Aorta (tissue), 5 donors: ENCODE data around the gene TBC1D9. TPM values are rescaled to one million over a fixed set of nuclear protein-coding genes. Genes with fewer than 3 reads are reported as not detected.
"Not testable (repeated sequence)": the region's sequence is repeated elsewhere in the genome, so short reads cannot be mapped to it uniquely, and the experiment has no call there.

Experiments used
- ATAC-seq: fragments of 200-7000 bp; cut with Tn5 transposase; one replicate; pipeline ENCODE4 v1.9.1; 2022; ENCODE audit warnings: moderate library complexity; ENCODE audit not compliant: low FRiP score
- DNase-seq, 2 donors: peaks; one replicate each; pipeline ENCODE4 v3.0.0-alpha.2; 2020
- H3K27ac ChIP-seq, 2 donors: one replicate each; pipeline ENCODE4 v1.5.1; 2013; ENCODE audit warnings: low read length in 2 of 2, mild to moderate bottlenecking in 2 of 2, moderate library complexity in 2 of 2, control low read depth in 1 of 2, inconsistent platforms in 1 of 2, low read depth in 1 of 2
- H3K27me3 ChIP-seq, 2 donors: one replicate each; pipeline ENCODE4 v1.6.1; 2013; ENCODE audit warnings: control low read depth in 1 of 2, low read length in 1 of 2, mild to moderate bottlenecking in 1 of 2, moderate library complexity in 1 of 2; ENCODE audit not compliant: insufficient read depth in 2 of 2, control insufficient read depth in 1 of 2
- H3K36me3 ChIP-seq, 2 donors: one replicate each; pipeline ENCODE4 v1.6.1; 2013; ENCODE audit warnings: control low read depth in 1 of 2, low read length in 1 of 2, mild to moderate bottlenecking in 1 of 2; ENCODE audit not compliant: insufficient read depth in 2 of 2, control insufficient read depth in 1 of 2
- H3K4me1 ChIP-seq, 2 donors: one replicate each; pipeline ENCODE4 v1.6.1; 2013; ENCODE audit warnings: low read length in 2 of 2, control low read depth in 1 of 2, mild to moderate bottlenecking in 1 of 2, moderate library complexity in 1 of 2; ENCODE audit not compliant: insufficient read depth in 2 of 2, control insufficient read depth in 1 of 2
- H3K4me3 ChIP-seq, 2 donors: one replicate each; pipeline ENCODE4 v1.5.1; 2013; ENCODE audit warnings: low read length in 2 of 2, control low read depth in 1 of 2, mild to moderate bottlenecking in 1 of 2
- H3K9me3 ChIP-seq: one replicate; pipeline ENCODE4 v1.6.1; 2013; ENCODE audit warnings: mild to moderate bottlenecking, low read length; ENCODE audit not compliant: control insufficient read depth
- WGBS, 2 donors: extraction: QIAGEN DNeasy Blood & Tissue Kit; methylation state at CpG; one replicate each; pipeline ENCODE4 v1.1.7; 2013; 5-methylcytosine and 5-hydroxymethylcytosine counted together
- intact Hi-C, 2 donors: fragments of 100-400 bp; cut with DNase I; formaldehyde crosslinking; loops; one replicate each; pipeline versions ENCODE4 v1.14.2 to v1.15.0; 2022
- polyA plus RNA-seq, 2 donors: library from polyadenylated mRNA; stranded (reverse); fragments of 200-250 nt; gene quantifications; one replicate each; pipeline ENCODE4 v1.2.3, GENCODE V29; 2013
- total RNA-seq, 2 donors: library from RNA; stranded (reverse); fragmentation: NEBNext Ultra II Directional; extraction: Animal tissue kit (Norgen Biotek cat#: 25700); gene quantifications; one replicate each; pipeline ENCODE4 v1.2.1, GENCODE V29; 2021
- donor health status: healthy with polysubstance abuse.
- donor health status: Bipolar disorder and iron deficiency.
- donor health status: DM: no; HTN: no; CAD: no.
- donor health status: DM: no; HTN: no; CAD: no.
- donor health status: DM: yes; HTN: yes; CAD: no.

Gene TBC1D9
- total and polyA plus RNA-seq, 4 donors, result 4.7 to 28.8 (median 13.5) TPM

DNA sequence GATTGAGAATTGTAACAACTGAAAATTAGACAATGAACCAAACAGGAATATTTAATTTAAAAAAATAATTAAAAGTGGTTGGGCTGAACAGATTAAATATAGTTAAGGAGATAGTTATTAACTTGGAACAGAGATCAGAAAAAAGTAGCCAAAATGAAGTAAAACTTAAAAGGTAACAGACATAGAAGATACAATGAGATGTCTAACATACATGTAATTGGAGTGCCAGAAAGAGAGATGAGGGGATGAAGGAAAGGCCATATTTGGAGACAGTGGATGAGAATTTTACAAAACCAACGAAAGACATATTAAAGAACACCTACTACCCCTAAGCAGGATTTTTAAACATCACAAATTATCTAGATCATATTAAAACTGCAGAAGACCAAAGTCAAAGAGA is 8.0 kb downstream of the TBC1D9 start:
- H3K4me1 ChIP-seq, result no peaks in the 10 kb centered on the region
- intact Hi-C loops, result no loop called here
- H3K9me3 ChIP-seq, result no peaks in the 10 kb centered on the region
- no peak overlapping the region for H3K27ac ChIP-seq
- DNase-seq (no peak), ATAC-seq (no peak)
- no peak overlapping the region for H3K4me3 ChIP-seq
- no peaks in the 10 kb centered on the region for H3K27me3 ChIP-seq
- WGBS, 2 donors, result 97 to 100% methylated on average over 1 of the region's 1 CpG
- no peaks in the 10 kb centered on the region for H3K36me3 ChIP-seq

DNA sequence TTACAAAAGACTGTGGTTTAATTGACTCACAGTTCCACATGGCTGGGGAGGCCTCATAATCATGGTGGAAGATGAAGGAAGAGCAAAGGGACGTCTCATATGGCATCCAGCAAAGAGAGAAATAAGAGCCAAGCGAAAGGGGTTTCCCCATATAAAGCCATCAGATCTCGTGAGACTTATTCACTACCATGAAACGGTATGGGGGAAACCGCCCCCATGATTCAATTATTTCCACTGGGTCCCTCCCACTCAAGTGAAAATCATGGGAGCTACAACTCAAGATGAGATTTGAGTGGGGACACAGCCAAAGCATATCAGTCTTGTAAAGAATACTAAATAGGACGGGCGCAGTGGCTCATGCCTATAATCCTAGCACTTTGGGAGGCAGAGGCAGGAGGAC is 9.6 kb downstream of the TBC1D9 start:
- intact Hi-C loops, H3K4me3 ChIP-seq, H3K27me3 ChIP-seq, H3K36me3 ChIP-seq, DNase-seq, H3K4me1 ChIP-seq, H3K9me3 ChIP-seq, ATAC-seq, H3K27ac ChIP-seq: not testable (repeated sequence)
- 97% methylated on average over 7 of the region's 7 CpGs for WGBS, 2 donors

DNA sequence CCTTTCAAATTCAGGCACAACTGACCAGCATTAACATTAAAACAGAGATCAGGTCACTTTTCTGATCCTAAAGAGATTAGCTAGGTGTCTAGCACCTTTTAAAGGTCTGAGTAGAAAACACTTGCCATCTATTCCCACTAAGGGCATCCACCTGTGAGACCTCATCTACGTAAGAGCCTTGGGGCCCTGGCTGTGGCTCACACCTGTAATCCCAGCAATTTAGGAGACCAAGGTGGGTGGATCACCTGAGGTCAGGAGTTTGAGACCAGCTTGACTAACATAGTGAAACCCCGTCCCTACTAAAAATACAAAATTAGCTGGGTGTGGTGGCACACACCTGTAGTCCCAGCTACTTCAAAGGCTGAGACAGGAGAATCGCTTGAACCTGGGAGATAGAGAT is 11.8 kb downstream of the TBC1D9 start:
- no peaks in the 10 kb centered on the region for H3K36me3 ChIP-seq
- H3K9me3 ChIP-seq, result no peaks in the 10 kb centered on the region
- 97 to 99% methylated on average over 3 of the region's 3 CpGs for WGBS, 2 donors
- no peak overlapping the region for H3K4me3 ChIP-seq
- no peaks in the 10 kb centered on the region for H3K27me3 ChIP-seq
- no peak overlapping the region for H3K27ac ChIP-seq
- ATAC-seq, result no peak
- intact Hi-C loops, result no loop called here
- H3K4me1 ChIP-seq, result peaks cover 0 to 4% of the 10 kb centered on the region in 2 donors
- DNase-seq, result no peak

DNA sequence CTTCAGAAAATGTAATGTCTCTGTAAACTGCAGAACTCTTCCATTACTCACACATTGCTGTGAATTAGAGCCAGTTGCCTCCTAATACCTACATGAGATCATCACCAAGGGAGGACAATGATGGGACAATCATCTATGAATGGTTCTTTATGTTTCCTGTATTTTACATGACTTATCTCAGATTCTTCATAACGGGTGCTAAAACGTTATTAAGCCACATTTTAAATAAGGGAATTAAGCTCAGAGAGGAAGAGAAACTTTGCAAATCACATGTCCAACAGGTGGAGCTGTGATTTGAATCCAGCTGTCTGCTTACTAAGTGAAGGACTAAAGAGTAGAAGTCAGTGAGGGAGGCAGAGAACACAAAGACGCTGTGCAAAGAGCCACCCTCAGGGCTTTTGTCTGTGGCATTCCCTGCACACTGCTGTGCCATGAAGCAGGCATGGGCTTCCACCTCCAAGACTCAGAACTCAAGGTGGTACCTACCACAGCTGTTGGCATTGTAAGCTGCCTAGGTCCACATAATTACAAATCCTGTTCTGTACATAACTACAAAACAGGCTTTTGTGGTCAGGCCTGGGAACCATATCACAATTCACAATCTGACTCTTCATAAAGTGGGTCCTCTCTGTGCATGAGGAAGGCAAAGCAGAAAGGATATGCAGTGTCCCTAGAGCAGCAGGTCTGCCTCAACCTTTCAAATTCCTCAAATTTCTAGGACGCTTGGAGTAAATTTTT is 12.8 kb downstream of the TBC1D9 start:
- intact Hi-C loops, result no loop called here
- no peak overlapping the region for H3K27ac ChIP-seq
- H3K4me1 ChIP-seq, result peaks cover 0 to 4% of the 10 kb centered on the region in 2 donors
- ATAC-seq (no peak), DNase-seq (no peak)
- 39 to 41% methylated on average over 4 of the region's 4 CpGs for WGBS, 2 donors
- H3K27me3 ChIP-seq, result no peaks in the 10 kb centered on the region
- no peaks in the 10 kb centered on the region for H3K9me3 ChIP-seq
- H3K4me3 ChIP-seq, result no peak overlapping the region
- no peaks in the 10 kb centered on the region for H3K36me3 ChIP-seq

DNA sequence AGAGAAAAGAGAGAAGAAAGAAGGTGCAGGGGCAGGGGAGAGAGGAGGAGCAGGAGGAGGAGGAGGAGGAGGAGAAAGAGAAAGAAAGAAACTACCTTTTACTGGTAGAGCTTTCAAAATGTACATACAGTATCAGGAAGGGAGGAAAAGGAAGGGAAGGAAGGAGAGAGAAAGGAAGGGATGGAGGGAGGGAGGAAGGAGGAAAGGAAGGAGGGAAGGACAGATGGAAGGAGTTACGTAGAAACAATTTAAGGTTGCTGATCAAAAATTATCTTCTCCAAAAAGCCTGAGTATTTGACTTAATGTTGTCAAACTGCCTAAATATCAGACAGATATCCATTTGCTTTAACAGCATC is 13.4 kb downstream of the TBC1D9 start:
- peaks cover 0 to 4% of the 10 kb centered on the region in 2 donors for H3K4me1 ChIP-seq
- WGBS, 2 donors, result 89 to 90% methylated on average over 1 of the region's 1 CpG
- H3K36me3 ChIP-seq, result no peaks in the 10 kb centered on the region
- no peaks in the 10 kb centered on the region for H3K9me3 ChIP-seq
- no peak overlapping the region for H3K27ac ChIP-seq
- no peaks in the 10 kb centered on the region for H3K27me3 ChIP-seq
- no peak overlapping the region for H3K4me3 ChIP-seq
- DNase-seq, result no peak
- no peak for ATAC-seq
- intact Hi-C loops, result no loop called here

DNA sequence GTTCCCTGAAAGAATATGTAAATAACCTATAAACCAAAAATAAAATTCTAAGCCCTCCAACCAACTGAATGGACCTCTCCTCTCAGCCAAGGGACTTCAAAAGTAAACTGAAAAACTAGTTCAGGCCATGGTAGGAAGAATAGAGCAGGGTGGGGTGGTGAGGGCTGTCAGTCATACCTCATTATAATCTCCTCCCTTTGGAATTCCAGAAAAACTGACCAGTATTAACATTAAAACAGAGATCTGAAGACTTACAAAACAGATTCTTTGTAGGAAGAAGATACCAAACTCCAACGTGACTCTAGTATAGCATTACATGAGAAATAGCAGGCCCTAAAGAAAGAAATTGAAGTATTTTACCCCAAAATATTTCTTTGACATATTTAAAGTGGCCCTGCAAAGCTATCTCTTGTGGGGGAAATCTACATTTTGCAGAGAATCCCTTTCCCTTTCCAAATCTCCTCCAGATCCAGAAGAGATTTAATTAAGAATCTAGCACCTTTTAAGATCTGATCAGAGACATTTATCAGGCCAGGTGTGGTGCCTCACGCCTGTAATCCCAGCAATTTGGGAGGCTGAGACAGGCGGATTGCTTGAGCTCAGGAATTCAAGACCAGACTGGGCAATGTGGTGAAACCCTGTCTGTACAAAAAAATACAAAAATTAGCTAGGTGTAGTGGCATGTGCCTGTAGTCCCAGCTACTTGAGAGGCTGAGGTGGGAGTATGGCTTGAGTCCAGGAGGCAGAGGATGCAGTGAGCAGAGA is 15.1 kb downstream of the TBC1D9 start:
- DNase-seq (no peak), ATAC-seq (no peak)
- Histone ChIP-seq H3K27me3 (no peaks in the 10 kb centered on the region), H3K27ac (no peak overlapping the region), H3K36me3 (no peaks in the 10 kb centered on the region), H3K4me3 (no peak overlapping the region), H3K9me3 (no peaks in the 10 kb centered on the region), H3K4me1 (peaks cover 0 to 4% of the 10 kb centered on the region in 2 donors)
- intact Hi-C loops, result no loop called here
- WGBS, 2 donors, result 90 to 91% methylated on average over 3 of the region's 3 CpGs

DNA sequence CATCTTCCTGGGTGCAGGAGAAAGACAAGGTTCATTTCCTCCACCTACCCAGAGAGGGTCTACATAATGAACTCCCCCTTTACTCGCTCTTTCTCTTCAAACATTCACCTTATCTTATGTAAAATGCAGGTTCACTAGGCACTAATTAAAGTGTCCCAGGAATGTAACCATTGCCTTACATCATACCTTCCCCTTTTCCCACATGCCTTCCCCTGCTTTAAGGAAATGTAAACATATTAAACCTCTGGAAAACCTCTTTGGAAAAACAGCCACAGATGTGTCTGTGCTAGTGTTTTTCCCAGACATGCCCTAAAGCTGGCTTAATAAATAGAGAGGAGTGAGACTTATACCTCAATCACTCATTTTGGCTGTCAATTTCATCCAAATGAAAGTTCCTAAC is 15.8 kb downstream of the TBC1D9 start:
- intact Hi-C loops, result no loop called here
- H3K9me3 ChIP-seq, result no peaks in the 10 kb centered on the region
- ATAC-seq, result no peak
- no peak overlapping the region for H3K27ac ChIP-seq
- no peak for DNase-seq
- H3K4me1 ChIP-seq, result peaks cover 0 to 4% of the 10 kb centered on the region in 2 donors
- H3K27me3 ChIP-seq, result no peaks in the 10 kb centered on the region
- no peak overlapping the region for H3K4me3 ChIP-seq
- WGBS, 2 donors, result 58 to 80% methylated on average over 1 of the region's 1 CpG
- H3K36me3 ChIP-seq, result no peaks in the 10 kb centered on the region

DNA sequence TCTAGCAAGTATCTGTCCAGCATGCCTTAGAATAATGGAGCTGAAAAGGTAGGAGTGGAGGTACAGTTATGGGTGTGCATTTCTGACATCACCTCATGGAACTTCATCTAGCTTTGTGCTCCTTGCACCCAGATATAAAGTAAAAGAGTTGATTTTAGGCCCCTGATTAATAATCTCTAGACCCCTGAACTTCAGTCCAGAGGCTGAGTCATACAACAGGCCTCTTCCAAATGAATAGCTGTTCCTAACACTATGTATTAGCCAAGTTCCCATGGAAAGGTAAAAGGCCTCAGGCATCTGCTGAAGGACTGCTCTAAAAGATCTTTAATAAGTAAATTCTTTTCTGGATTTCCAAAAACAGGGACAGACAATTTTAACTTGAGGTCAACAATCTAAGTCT is 16.2 kb downstream of the TBC1D9 start:
- intact Hi-C loops, result no loop called here
- Histone ChIP-seq H3K36me3 (no peaks in the 10 kb centered on the region), H3K4me3 (no peak overlapping the region), H3K27me3 (no peaks in the 10 kb centered on the region), H3K9me3 (no peaks in the 10 kb centered on the region), H3K4me1 (peaks cover 0 to 4% of the 10 kb centered on the region in 2 donors), H3K27ac (no peak overlapping the region)
- no peak for DNase-seq
- no peak for ATAC-seq

DNA sequence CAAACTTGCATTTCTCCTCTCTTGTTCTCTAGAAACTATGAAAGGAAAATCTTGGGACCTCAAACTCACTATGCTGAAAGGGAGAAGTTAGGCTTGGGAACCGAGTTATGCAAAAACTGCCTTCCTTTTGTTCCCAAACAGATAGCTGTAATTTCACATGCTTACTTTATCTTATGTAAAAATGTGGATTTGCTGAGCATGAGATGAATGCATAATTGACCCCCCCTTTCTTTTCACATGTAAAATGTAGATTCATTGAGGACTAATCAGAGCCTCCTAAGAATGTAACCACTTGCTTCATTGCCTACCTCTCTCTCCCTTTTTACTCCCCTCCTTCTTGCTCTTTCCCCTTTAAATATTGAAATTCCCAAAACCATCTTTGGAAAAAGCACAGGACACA is 18.0 kb downstream of the TBC1D9 start:
- DNase-seq (no peak), ATAC-seq (no peak)
- H3K4me1 ChIP-seq, result peaks cover 0 to 4% of the 10 kb centered on the region in 2 donors
- WGBS, 2 donors, result 79 to 90% methylated on average over 1 of the region's 1 CpG
- no peaks in the 10 kb centered on the region for H3K9me3 ChIP-seq
- no peaks in the 10 kb centered on the region for H3K36me3 ChIP-seq
- intact Hi-C loops, result no loop called here
- H3K27me3 ChIP-seq, result no peaks in the 10 kb centered on the region
- no peak overlapping the region for H3K27ac ChIP-seq
- H3K4me3 ChIP-seq, result no peak overlapping the region
